Activated CD4-positive, alpha-beta memory T cell treated with anti-CD3 and anti-CD28 coated beads, Interleukin-2, amount 10 ng/mL, durations not matched to agents 7 days and 5 days (primary cell): ENCODE data around the gene TMPRSS12. TPM values are rescaled to one million over a fixed set of nuclear protein-coding genes. Genes with fewer than 3 reads are reported as not detected.
"Not testable (repeated sequence)": the region's sequence is repeated elsewhere in the genome, so short reads cannot be mapped to it uniquely, and the experiment has no call there.

Experiments used
- CTCF ChIA-PET: fragments of 350-600 bp; sonication (Branson Sonifier 250); formaldehyde crosslinking; loops from one replicate; lab custom pipeline; 2021; ENCODE audit warnings: antibody characterized with exemption, inconsistent platforms; lab: Charles Lee
- POLR2A ChIA-PET: fragments of 350-600 bp; sonication (Branson Sonifier 250); formaldehyde crosslinking; loops from one replicate; lab custom pipeline; 2021; ENCODE audit warnings: antibody characterized with exemption; lab: Charles Lee
- DNase-seq: peaks from one replicate; pipeline ENCODE4 v3.0.0-alpha.2; 2020
- H3K27ac Mint-ChIP-seq: one replicate; pipeline ENCODE4 v1.8.0; 2021; ENCODE audit warnings: mild to moderate bottlenecking, mixed read lengths
- H3K27me3 Mint-ChIP-seq: one replicate; pipeline ENCODE4 v1.8.0; 2021; ENCODE audit warnings: mixed read lengths
- H3K36me3 Mint-ChIP-seq: one replicate; pipeline ENCODE4 v1.8.0; 2021; ENCODE audit warnings: low read depth, mixed read lengths
- H3K4me1 Mint-ChIP-seq: one replicate; pipeline ENCODE4 v1.8.0; 2021; ENCODE audit warnings: mixed read lengths
- H3K4me3 Mint-ChIP-seq: one replicate; pipeline ENCODE4 v1.8.0; 2021; ENCODE audit warnings: mild to moderate bottlenecking, mixed read lengths
- H3K9me3 Mint-ChIP-seq: one replicate; pipeline ENCODE4 v1.8.0; 2021; ENCODE audit warnings: mixed read lengths
- total RNA-seq, 2 experiments: library from RNA; stranded (reverse); gene quantifications; one replicate each; pipeline ENCODE4 v1.2.3, GENCODE V29; 2021

Gene TMPRSS12
- total RNA-seq, 2 experiments from 2014 or later = not detected

DNA sequence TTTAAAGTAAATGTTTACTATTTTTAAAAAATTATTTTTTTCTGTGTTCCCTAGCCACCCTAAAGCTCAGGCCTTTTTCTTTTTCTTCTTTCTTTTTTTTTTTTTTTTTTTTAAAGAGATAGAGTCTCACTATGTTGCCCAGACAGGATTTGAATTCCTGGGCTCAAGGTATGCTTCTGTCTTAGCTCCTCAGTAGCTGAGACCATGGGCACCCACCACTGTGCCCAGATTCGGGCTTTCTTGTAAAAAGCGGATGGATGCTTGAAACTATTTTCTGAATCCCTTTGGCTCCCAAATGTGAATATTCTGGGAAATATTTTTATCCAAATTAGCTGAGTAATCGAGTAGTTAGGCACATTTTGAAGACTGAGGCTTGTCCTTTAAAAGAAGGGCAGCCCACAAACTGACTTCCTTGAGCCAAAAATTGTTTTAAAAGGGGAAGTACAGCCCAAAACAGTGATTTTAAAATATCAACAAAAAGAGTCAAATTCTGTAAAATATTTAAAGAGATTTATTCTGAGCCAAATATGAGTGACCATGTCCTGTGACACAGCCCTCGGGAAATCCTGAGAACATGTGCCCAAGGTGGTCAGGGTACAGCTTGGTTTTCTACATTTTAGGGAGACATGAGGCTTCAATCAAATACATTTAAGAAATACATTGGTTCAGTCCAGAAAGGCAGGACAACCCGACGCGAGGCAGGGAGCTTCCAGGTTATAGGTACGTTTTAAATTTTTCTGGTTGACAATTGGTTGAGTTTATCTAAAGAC is 80.8 kb downstream of the TMPRSS12 start:
- ChIA-PET CTCF (no interaction called here), POLR2A (no interaction called here)
- Mint-ChIP-seq H3K9me3 (no peaks in the 10 kb centered on the region), H3K27ac (no peak overlapping the region), H3K27me3 (no peaks in the 10 kb centered on the region), H3K4me3 (no peak overlapping the region), H3K36me3 (no peaks in the 10 kb centered on the region), H3K4me1 (peaks cover 12% of the 10 kb centered on the region)
- no peak for DNase-seq

DNA sequence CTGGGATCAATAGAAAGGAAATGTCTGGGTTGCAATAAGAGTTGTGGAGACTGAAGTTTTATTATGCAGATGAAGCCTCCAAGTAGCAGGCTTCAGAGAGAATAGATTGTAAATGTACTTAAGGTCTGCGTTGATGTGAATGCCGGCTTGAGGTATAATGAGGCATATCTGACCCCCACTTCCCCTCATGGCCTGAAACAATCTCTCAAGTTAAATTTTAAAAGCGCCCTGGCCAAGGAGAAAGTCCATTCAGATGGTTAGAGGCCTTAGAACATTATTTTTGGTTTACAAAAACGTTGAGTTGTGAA is 81.4 kb downstream of the TMPRSS12 start:
- POLR2A ChIA-PET = no interaction called here
- Mint-ChIP-seq H3K4me1 (peaks cover 9% of the 10 kb centered on the region), H3K4me3 (no peak overlapping the region), H3K27ac (no peak overlapping the region), H3K27me3 (no peaks in the 10 kb centered on the region), H3K36me3 (no peaks in the 10 kb centered on the region), H3K9me3 (no peaks in the 10 kb centered on the region)
- CTCF ChIA-PET = interaction anchor here (1.0 kb wide), 1 partner anchor 104 kb away, joined by 3 read pairs; no protein-coding TSS in a partner anchor
- DNase-seq = no peak

DNA sequence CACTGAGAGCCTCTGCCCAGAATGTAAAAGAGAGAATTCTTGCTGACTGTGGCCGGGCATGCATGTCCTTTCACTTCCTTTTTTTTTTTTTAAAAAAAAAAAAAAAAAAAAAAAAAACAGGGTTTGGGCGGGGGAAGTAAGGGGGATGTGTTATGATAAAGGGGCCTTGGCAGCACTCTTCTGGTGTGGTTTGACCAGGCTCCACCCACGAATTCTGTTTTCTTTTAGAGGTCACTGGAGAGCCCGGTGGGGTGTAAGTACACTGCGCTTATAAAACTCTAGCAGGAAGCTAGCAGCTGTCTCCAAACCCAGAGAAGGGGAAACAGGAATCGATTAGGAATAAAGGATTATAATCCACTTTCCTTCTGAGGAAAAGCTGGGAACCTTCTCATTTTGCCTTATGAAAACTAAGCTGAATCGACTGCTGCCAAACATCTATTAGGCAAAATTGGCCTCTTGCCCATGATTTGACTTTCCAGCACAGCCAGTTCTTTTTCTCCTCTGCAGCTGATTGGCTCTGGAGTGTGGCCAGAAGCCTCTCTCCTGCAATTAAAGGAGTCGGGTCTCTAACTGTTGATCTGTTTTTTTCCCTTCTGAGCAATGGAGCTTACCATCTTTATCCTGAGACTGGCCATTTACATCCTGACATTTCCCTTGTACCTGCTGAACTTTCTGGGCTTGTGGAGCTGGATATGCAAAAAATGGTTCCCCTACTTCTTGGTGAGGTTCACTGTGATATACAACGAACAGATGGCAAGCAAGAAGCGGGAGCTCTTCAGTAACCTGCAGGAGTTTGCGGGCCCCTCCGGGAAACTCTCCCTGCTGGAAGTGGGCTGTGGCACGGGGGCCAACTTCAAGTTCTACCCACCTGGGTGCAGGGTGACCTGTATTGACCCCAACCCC is 82.0 kb downstream of the TMPRSS12 start:
- no peak for DNase-seq
- Mint-ChIP-seq H3K27me3 (no peaks in the 10 kb centered on the region), H3K9me3 (no peaks in the 10 kb centered on the region), H3K36me3 (no peaks in the 10 kb centered on the region), H3K4me1 (peaks cover 9% of the 10 kb centered on the region), H3K4me3 (no peak overlapping the region), H3K27ac (no peak overlapping the region)
- ChIA-PET POLR2A (interaction anchor here (1.1 kb wide), 1 partner anchor 160 kb away, joined by 3 read pairs; no protein-coding TSS in a partner anchor), CTCF (interaction anchor here (1.0 kb wide), 1 partner anchor 103 kb away, joined by 3 read pairs; no protein-coding TSS in a partner anchor)

DNA sequence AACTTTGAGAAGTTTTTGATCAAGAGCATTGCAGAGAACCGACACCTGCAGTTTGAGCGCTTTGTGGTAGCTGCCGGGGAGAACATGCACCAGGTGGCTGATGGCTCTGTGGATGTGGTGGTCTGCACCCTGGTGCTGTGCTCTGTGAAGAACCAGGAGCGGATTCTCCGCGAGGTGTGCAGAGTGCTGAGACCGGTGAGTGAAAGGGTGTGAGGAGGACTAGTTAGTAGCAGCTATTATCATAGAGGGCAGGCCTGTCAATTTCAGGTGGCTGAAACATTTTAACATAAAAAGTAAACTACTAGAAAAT is 82.6 kb downstream of the TMPRSS12 start:
- Mint-ChIP-seq H3K27ac (no peak overlapping the region), H3K4me1 (peaks cover 9% of the 10 kb centered on the region), H3K27me3 (no peaks in the 10 kb centered on the region), H3K36me3 (no peaks in the 10 kb centered on the region), H3K4me3 (no peak overlapping the region), H3K9me3 (no peaks in the 10 kb centered on the region)
- ChIA-PET POLR2A (interaction anchor here (1.1 kb wide), 1 partner anchor 160 kb away, joined by 3 read pairs; no protein-coding TSS in a partner anchor), CTCF (interaction anchor here (1.0 kb wide), 1 partner anchor 103 kb away, joined by 3 read pairs; no protein-coding TSS in a partner anchor)
- DNase-seq = no peak

DNA sequence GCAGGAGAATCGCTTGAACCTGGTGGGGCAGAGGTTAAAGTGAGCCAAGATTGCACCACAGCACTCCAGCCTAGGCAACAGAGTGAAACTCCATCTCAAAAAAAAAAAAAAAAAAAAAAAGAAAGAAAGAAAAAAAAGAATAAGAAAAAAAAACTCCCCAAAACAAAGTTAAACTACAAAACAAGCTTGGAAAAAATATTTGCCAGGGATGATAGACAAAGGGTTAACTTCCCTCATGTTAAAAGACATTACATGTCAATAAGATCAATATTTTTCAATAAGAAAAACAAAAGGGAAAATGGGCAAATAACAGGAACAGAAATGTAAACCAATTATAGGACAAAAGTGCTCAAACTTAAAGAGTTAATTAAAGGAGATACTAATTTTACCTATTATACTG is 83.2 kb downstream of the TMPRSS12 start:
- Mint-ChIP-seq H3K4me1 (peaks cover 9% of the 10 kb centered on the region), H3K9me3 (no peaks in the 10 kb centered on the region), H3K27ac (no peak overlapping the region), H3K4me3 (no peak overlapping the region), H3K27me3 (no peaks in the 10 kb centered on the region), H3K36me3 (no peaks in the 10 kb centered on the region)
- no peak for DNase-seq
- POLR2A ChIA-PET = no interaction called here
- CTCF ChIA-PET = no interaction called here

DNA sequence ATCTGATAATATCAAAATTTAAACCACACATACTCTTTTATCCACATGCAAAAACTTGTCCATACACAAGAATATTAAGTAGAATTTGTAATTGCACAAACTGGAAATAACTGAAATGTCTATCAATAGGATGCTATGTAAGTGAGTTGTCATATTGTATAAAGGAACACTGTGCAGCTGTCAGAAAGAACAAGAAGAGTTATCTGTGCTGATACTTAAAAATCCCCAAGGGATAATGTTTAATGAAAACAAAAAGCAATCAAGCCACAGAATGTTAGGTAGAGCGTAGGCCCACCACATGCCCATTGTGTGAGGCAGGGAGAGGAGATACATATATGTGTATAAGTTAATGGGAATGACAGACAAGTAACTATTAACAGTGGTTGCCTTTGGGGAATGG is 83.7 kb downstream of the TMPRSS12 start:
- Mint-ChIP-seq H3K27me3 (no peaks in the 10 kb centered on the region), H3K4me1 (peaks cover 9% of the 10 kb centered on the region), H3K27ac (no peak overlapping the region), H3K9me3 (no peaks in the 10 kb centered on the region), H3K36me3 (no peaks in the 10 kb centered on the region), H3K4me3 (no peak overlapping the region)
- ChIA-PET POLR2A (no interaction called here), CTCF (interaction anchor here (0.6 kb wide), 1 partner anchor 66 kb away, joined by 5 read pairs; no protein-coding TSS in a partner anchor)
- no peak for DNase-seq

DNA sequence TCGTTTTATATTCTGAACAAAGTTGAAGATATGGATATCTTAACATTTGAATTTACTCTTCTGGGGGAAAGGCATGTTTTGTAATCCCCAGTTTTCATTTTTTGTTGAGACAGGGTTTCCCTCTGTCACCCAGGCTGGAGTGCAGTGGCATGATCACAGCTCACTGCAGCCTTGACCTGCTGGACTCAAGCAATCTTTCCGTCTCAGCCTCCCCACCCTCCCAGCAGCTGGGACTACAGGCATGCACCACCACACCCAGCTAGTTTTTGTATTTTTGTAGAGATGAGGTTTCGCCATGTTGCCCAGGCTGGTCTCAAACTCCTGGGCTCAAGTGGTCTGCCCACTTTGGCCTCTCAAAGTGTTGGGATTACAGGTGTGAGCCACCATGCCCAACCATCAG is 84.2 kb downstream of the TMPRSS12 start:
- H3K27me3 Mint-ChIP-seq, H3K36me3 Mint-ChIP-seq, DNase-seq, H3K9me3 Mint-ChIP-seq, POLR2A ChIA-PET, H3K4me3 Mint-ChIP-seq, H3K4me1 Mint-ChIP-seq, H3K27ac Mint-ChIP-seq: not testable (repeated sequence)
- CTCF ChIA-PET = interaction anchor here (0.6 kb wide), 1 partner anchor 66 kb away, joined by 5 read pairs; no protein-coding TSS in a partner anchor

DNA sequence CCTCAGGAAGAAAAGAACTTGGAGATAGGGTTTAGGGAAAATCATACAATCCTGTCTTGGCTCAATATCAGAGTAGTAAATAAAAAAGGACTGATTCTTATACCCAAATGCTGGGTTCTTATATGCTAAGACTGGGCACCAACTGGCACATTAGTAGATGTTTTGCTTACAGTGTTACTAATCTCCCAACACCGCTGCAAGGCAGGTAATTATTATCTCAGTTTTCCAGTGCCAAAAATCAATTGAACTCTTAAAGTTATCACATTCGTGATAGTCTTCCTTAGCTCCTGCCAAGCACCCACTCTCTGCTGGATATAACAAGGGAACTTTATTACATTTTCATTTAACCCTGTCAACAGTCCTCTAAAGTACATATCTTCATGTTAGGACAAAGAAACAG is 84.6 kb downstream of the TMPRSS12 start:
- H3K4me3 Mint-ChIP-seq = no peak overlapping the region
- peaks cover 9% of the 10 kb centered on the region for H3K4me1 Mint-ChIP-seq
- no peak for DNase-seq
- H3K36me3 Mint-ChIP-seq = no peaks in the 10 kb centered on the region
- H3K9me3 Mint-ChIP-seq = no peaks in the 10 kb centered on the region
- H3K27me3 Mint-ChIP-seq = no peaks in the 10 kb centered on the region
- CTCF ChIA-PET = no interaction called here
- no peak overlapping the region for H3K27ac Mint-ChIP-seq
- POLR2A ChIA-PET = interaction anchor here (1.1 kb wide), 1 partner anchor 9 kb away, joined by 3 read pairs; no protein-coding TSS in a partner anchor

DNA sequence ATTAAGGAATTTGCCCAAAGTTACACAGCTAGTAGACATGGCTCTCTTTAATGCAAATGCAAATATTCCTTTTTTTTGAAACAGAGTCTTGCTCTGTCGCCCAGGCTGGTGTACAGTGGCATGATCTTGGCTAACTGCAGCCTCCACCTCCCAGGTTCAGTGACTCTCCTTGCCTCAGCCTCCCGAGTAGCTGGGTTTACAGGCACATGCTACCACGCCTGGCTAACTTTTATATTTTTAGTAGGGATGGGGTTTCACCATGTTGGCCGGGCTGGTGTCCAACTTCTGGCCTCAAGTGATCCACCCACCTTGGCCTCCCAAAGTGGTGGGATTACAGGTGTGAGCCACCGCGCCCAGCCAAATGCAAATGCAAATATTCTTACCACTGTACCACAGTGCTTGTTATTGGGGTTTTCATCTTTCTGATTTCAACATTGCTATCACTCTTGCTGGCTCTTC is 85.1 kb downstream of the TMPRSS12 start:
- H3K4me3 Mint-ChIP-seq = no peak overlapping the region
- POLR2A ChIA-PET = interaction anchor here (1.1 kb wide), 1 partner anchor 9 kb away, joined by 3 read pairs; no protein-coding TSS in a partner anchor
- no peak overlapping the region for H3K27ac Mint-ChIP-seq
- H3K4me1 Mint-ChIP-seq = peaks cover 9% of the 10 kb centered on the region
- no peaks in the 10 kb centered on the region for H3K9me3 Mint-ChIP-seq
- CTCF ChIA-PET = no interaction called here
- no peaks in the 10 kb centered on the region for H3K36me3 Mint-ChIP-seq
- no peaks in the 10 kb centered on the region for H3K27me3 Mint-ChIP-seq
- DNase-seq = no peak

DNA sequence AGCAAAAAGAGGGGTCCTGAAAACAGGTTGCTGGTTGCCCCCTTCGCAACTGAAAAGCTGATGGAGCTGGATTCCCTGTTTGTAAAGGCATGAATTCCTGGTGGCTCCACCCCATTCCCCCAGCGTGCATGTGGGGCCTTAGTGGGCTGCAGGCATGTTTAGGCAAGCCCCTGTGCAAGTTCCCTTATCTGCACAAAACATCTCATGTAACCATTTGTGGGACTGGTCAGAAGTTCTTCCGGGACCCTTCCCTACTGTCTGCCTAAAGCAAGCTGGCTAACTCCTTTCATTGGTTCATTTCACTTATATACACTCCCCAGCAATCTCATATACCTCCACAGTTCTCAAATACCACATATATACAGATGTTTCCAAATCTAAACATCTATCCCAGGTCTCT is 85.7 kb downstream of the TMPRSS12 start:
- H3K4me3 Mint-ChIP-seq = no peak overlapping the region
- no peaks in the 10 kb centered on the region for H3K36me3 Mint-ChIP-seq
- POLR2A ChIA-PET = interaction anchor here (1.1 kb wide), 1 partner anchor 10 kb away, joined by 3 read pairs; no protein-coding TSS in a partner anchor
- no peak for DNase-seq
- CTCF ChIA-PET = no interaction called here
- no peaks in the 10 kb centered on the region for H3K27me3 Mint-ChIP-seq
- no peak overlapping the region for H3K27ac Mint-ChIP-seq
- no peaks in the 10 kb centered on the region for H3K9me3 Mint-ChIP-seq
- peaks cover 9% of the 10 kb centered on the region for H3K4me1 Mint-ChIP-seq

DNA sequence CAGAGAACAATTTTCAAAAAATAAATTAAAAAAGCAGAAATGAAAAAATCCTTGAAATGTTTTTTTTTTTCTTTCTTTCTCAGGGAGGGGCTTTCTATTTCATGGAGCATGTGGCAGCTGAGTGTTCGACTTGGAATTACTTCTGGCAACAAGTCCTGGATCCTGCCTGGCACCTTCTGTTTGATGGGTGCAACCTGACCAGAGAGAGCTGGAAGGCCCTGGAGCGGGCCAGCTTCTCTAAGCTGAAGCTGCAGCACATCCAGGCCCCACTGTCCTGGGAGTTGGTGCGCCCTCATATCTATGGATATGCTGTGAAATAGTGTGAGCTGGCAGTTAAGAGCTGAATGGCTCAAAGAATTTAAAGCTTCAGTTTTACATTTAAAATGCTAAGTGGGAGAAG is 87.1 kb downstream of the TMPRSS12 start:
- no peak overlapping the region for H3K4me3 Mint-ChIP-seq
- ChIA-PET CTCF (interaction anchor here (1.2 kb wide), 1 partner anchor 49 kb away, joined by 3 read pairs; no protein-coding TSS in a partner anchor), POLR2A (no interaction called here)
- H3K9me3 Mint-ChIP-seq = no peaks in the 10 kb centered on the region
- H3K36me3 Mint-ChIP-seq = no peaks in the 10 kb centered on the region
- no peaks in the 10 kb centered on the region for H3K27me3 Mint-ChIP-seq
- DNase-seq = no peak
- no peak overlapping the region for H3K27ac Mint-ChIP-seq
- no peaks in the 10 kb centered on the region for H3K4me1 Mint-ChIP-seq

DNA sequence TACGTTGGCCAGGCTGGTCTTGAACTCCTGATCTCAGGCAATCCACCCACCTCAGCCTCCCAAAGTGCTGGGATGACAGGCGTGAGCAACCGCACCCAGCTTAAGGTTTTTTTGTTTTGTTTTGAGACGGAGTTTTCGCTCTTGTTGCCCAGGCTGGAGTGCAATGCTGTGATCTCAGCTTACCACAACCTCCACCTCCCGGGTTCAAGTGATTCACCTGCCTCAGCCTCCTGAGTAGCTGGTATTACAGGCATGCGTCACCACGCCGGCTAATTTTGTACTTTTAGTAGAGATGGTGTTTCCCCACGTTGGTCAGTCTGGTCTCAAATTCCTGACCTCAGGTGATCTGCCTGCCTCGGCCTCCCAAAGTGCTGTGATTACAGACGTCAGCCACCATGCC is 87.8 kb downstream of the TMPRSS12 start:
- H3K9me3 Mint-ChIP-seq, H3K4me1 Mint-ChIP-seq, H3K27ac Mint-ChIP-seq, POLR2A ChIA-PET, DNase-seq, H3K27me3 Mint-ChIP-seq, H3K36me3 Mint-ChIP-seq, H3K4me3 Mint-ChIP-seq: not testable (repeated sequence)
- CTCF ChIA-PET = interaction anchor here (1.2 kb wide), 1 partner anchor 49 kb away, joined by 3 read pairs; no protein-coding TSS in a partner anchor

DNA sequence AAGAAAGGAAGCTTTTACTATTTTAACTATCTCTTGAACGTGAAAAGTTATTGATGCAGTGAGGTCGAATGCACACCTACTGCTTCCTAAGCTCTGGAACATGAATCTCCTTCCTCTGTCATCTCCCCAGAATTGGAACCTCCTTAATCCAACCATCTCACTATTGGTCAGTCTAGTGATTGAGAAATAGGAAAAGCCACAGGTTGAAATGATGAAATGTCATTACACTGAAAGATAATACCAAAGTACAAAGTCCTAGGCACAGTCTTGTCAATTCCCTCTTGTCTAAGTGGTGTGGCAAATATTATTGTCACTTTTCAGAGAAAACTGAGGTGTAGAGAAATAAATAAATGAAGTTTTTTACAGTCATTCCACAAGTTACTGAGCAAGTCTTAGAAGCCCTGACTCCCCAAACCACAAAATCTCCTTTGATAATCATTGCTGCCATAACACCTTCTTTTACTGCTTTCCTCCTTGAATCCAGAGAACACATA is 90.1 kb downstream of the TMPRSS12 start:
- no peak for DNase-seq
- Mint-ChIP-seq H3K36me3 (peaks cover 6% of the 10 kb centered on the region), H3K27me3 (no peaks in the 10 kb centered on the region), H3K4me1 (no peaks in the 10 kb centered on the region), H3K9me3 (peaks cover 6% of the 10 kb centered on the region), H3K4me3 (no peak overlapping the region), H3K27ac (no peak overlapping the region)
- ChIA-PET POLR2A (no interaction called here), CTCF (no interaction called here)
